Tibial artery (tissue), 4 donors: ENCODE measurements around the gene KLHDC10.
"Not testable (repeated sequence)": the region's sequence is repeated elsewhere in the genome, so short reads cannot be mapped to it uniquely, and the experiment has no call there.

Experiments used
- DNase-seq, 2 donors: peaks; one replicate each; pipeline ENCODE4 v3.0.0-alpha.2; 2019
- H3K27ac ChIP-seq, 2 donors: fragments of 200-600 bp; sonication (generic) in 1 of 2; 1 replicate in 1 of 2; 2 replicates in 1 of 2; pipeline ENCODE4 v1.5.1; 2018 to 2019; ENCODE audit warnings: mild to moderate bottlenecking in 1 of 2
- H3K27me3 ChIP-seq, 2 donors: fragments of 200-600 bp; sonication (generic) in 1 of 2; one replicate each; pipeline versions ENCODE4 v1.5.1 to v1.6.0; 2016 to 2019
- H3K36me3 ChIP-seq, 3 donors: fragments of 200-600 bp; sonication (generic) in 2 of 3; one replicate each; pipeline ENCODE4 v1.5.1; 2016 to 2019; ENCODE audit warnings: mild to moderate bottlenecking in 2 of 3
- H3K4me1 ChIP-seq, 4 donors: fragments of 200-600 bp; sonication (generic) in 2 of 4; 1 replicate in 3 of 4; 2 replicates in 1 of 4; pipeline ENCODE4 v1.5.1; 2016 to 2019
- H3K4me3 ChIP-seq, 2 donors: fragments of 200-600 bp; sonication (generic) in 1 of 2; 1 replicate in 1 of 2; 2 replicates in 1 of 2; pipeline ENCODE4 v1.5.1; 2018 to 2019; ENCODE audit warnings: mild to moderate bottlenecking in 2 of 2
- H3K9me3 ChIP-seq, 3 donors: fragments of 200-600 bp; sonication (generic) in 1 of 3; one replicate each; pipeline ENCODE4 v1.5.1; 2016 to 2019
- intact Hi-C: fragments of 100-400 bp; cut with DNase I; formaldehyde crosslinking; loops from one replicate; pipeline ENCODE4 v1.15.0; 2023; ENCODE audit warnings: low total_unique reads
- TF ChIP-seq, protein P1 (sequence below), 2 experiments: fragments of 200-600 bp in 1 of 2; fragments of 450-650 bp in 1 of 2; IDR thresholded peaks; one replicate each; pipeline ENCODE4 v1.5.1; 2017 to 2019; ENCODE audit warnings: antibody characterized with exemption in 2 of 2, mild to moderate bottlenecking in 1 of 2, moderate library complexity in 1 of 2

KLHDC10 gene

DNA sequence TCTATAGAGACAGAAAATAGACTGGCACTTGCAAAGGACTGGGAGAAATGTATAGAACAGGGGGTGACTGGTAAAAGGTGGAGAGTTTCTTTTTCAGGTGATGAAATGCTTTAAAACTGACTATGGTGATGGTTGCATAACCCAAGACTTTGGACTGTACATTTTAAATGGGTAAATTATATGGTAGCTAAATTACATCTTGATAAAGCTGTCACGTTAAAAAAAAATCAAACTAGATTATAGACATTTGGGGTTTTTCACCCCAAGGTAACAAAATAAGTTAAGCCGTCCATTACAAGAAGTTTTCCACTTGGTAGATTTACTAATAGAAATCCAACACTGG lies 110.9 kb downstream of the KLHDC10 start:
- no peak for DNase-seq
- no peak overlapping the region for H3K4me3 ChIP-seq
- peaks cover 50 to 74% (median 54%) of the 10 kb centered on the region in 3 donors for H3K36me3 ChIP-seq
- TF ChIP-seq, protein P1, sequence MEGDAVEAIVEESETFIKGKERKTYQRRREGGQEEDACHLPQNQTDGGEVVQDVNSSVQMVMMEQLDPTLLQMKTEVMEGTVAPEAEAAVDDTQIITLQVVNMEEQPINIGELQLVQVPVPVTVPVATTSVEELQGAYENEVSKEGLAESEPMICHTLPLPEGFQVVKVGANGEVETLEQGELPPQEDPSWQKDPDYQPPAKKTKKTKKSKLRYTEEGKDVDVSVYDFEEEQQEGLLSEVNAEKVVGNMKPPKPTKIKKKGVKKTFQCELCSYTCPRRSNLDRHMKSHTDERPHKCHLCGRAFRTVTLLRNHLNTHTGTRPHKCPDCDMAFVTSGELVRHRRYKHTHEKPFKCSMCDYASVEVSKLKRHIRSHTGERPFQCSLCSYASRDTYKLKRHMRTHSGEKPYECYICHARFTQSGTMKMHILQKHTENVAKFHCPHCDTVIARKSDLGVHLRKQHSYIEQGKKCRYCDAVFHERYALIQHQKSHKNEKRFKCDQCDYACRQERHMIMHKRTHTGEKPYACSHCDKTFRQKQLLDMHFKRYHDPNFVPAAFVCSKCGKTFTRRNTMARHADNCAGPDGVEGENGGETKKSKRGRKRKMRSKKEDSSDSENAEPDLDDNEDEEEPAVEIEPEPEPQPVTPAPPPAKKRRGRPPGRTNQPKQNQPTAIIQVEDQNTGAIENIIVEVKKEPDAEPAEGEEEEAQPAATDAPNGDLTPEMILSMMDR (IDR thresholded peaks at IDR 0.05) = no peak
- no peaks in the 10 kb centered on the region for H3K4me1 ChIP-seq
- no peaks in the 10 kb centered on the region for H3K27me3 ChIP-seq
- no peaks in the 10 kb centered on the region for H3K9me3 ChIP-seq
- no peak overlapping the region for H3K27ac ChIP-seq
- intact Hi-C loops = no loop called here

DNA sequence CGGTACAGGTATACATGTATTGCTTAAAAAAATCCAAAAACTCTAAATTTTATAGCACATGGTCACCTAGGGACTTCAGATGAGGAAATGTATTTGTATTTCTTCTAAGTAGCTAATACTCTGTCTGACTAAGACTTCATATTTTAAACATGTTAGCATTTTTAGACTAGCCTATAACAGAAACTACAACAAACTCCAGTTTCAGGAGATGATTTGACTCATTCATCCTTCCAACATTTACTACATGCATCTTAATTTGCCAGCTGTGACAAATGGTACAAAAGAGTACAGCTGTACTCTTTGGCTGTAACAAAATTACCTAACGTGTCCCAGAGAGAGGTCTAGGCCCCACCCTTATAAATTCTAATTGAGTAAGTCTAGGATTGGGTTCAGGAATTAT lies 112.7 kb downstream of the KLHDC10 start:
- intact Hi-C loops = no loop called here
- no peak overlapping the region for H3K4me3 ChIP-seq
- H3K27me3 ChIP-seq = no peaks in the 10 kb centered on the region
- H3K27ac ChIP-seq = no peak overlapping the region
- H3K4me1 ChIP-seq = no peaks in the 10 kb centered on the region
- no peaks in the 10 kb centered on the region for H3K9me3 ChIP-seq
- TF ChIP-seq, protein P1 (IDR thresholded peaks at IDR 0.05) = no peak
- peaks cover 47 to 62% (median 54%) of the 10 kb centered on the region in 3 donors for H3K36me3 ChIP-seq
- DNase-seq = no peak

DNA sequence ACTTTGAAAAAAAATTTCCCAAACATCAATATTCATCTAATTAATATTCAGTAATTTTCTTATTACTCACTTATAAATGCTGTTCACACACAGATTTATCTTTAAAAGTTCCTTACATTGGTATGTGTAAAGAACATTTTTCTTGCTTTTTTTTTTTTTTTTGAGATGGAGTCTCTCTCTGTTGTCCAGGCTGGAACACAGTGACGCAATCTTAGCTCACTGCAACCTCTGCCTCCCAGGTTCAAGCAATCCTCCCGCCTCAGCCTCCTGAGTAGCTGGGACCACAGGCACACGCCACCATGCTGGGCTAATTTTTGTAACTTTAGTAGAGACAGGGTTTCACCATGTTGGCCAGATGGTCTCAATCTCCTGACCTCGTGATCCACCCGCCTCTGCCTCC lies 114.0 kb downstream of the KLHDC10 start:
- intact Hi-C loops, H3K4me1 ChIP-seq, DNase-seq, H3K27me3 ChIP-seq, H3K9me3 ChIP-seq, H3K4me3 ChIP-seq, H3K27ac ChIP-seq: not testable (repeated sequence)
- peaks cover 36 to 59% (median 42%) of the 10 kb centered on the region in 3 donors for H3K36me3 ChIP-seq
